GM12878 (cell line): ENCODE data around the gene IL18R1. TPM values are rescaled to one million over a fixed set of nuclear protein-coding genes. Genes with fewer than 3 reads are reported as not detected.

ENCODE experiments used
- ASH2L ChIP-seq: fragments of 300-600, 200-600 bp; sonication (generic); IDR thresholded peaks from 2 replicates; pipeline ENCODE4 v1.6.1; 2017; ENCODE audit warnings: low read depth, mild to moderate bottlenecking, borderline replicate concordance
- BCLAF1 ChIP-seq: fragments of 450-650 bp; IDR thresholded peaks from 2 replicates; pipeline ENCODE4 v1.6.1; 2017; ENCODE audit warnings: antibody characterized with exemption, mild to moderate bottlenecking, moderate library complexity
- CBFB ChIP-seq: IDR thresholded peaks from 2 replicates; pipeline ENCODE4 v1.6.1; 2016; ENCODE audit warnings: antibody characterized with exemption, low read depth
- DPF2 ChIP-seq: fragments of 450-650 bp; IDR thresholded peaks from 2 replicates; pipeline ENCODE4 v1.6.1; 2017; ENCODE audit warnings: mild to moderate bottlenecking
- EGR1 ChIP-seq, 2 experiments: IDR thresholded peaks; 1 replicate in 1 of 2; 2 replicates in 1 of 2; pipeline ENCODE4 v1.6.1; 2011 to 2012; ENCODE audit warnings: low read depth in 2 of 2, low read length in 2 of 2, borderline replicate concordance in 1 of 2, mild to moderate bottlenecking in 1 of 2, moderate library complexity in 1 of 2
- GATAD2B ChIP-seq: fragments of 450-650 bp; conservative IDR thresholded peaks from 2 replicates; pipeline ENCODE4 v1.6.1; 2017; ENCODE audit warnings: low read depth, mild to moderate bottlenecking, moderate library complexity
- HCFC1 ChIP-seq: fragments of 150-350 bp; IDR thresholded peaks from 2 replicates; pipeline ENCODE4 v1.6.1; 2014; ENCODE audit warnings: low read length
- IKZF1 ChIP-seq: fragments of 450-650 bp; conservative IDR thresholded peaks from 2 replicates; pipeline ENCODE4 v1.6.1; 2017; ENCODE audit warnings: antibody characterized with exemption, mild to moderate bottlenecking
- IRF3 ChIP-seq: fragments of 450-650 bp; IDR thresholded peaks from 2 replicates; pipeline ENCODE4 v1.6.1; 2014; ENCODE audit warnings: mild to moderate bottlenecking
- MEF2B ChIP-seq: fragments of 450-650 bp; IDR thresholded peaks from 2 replicates; pipeline ENCODE4 v1.6.1; 2018; ENCODE audit warnings: mild to moderate bottlenecking, moderate library complexity; ENCODE audit not compliant: partially characterized antibody, poor library complexity, severe bottlenecking
- NR2C1 ChIP-seq: fragments of 450-650 bp; IDR thresholded peaks from 2 replicates; pipeline ENCODE4 v1.6.1; 2017; ENCODE audit warnings: antibody characterized with exemption, mild to moderate bottlenecking, moderate library complexity
- PML ChIP-seq: IDR thresholded peaks from 2 replicates; pipeline ENCODE4 v1.6.1; 2012; ENCODE audit warnings: low read length, inconsistent platforms
- RAD51 ChIP-seq: fragments of 450-650 bp; IDR thresholded peaks from 2 replicates; pipeline ENCODE4 v1.6.1; 2016; ENCODE audit warnings: moderate library complexity, mild to moderate bottlenecking, inconsistent platforms
- RELA ChIP-seq: fragments of 450-650 bp; IDR thresholded peaks from 2 replicates; pipeline ENCODE4 v1.8.0; 2014; ENCODE audit warnings: borderline replicate concordance; ENCODE audit not compliant: partially characterized antibody
- TAF1 ChIP-seq: IDR thresholded peaks from 2 replicates; pipeline ENCODE4 v1.6.1; 2011; ENCODE audit warnings: mild to moderate bottlenecking, low read depth, low read length, borderline replicate concordance
- ZNF687 ChIP-seq: fragments of 450-650 bp; IDR thresholded peaks from 2 replicates; pipeline ENCODE4 v1.6.1; 2017; ENCODE audit warnings: mild to moderate bottlenecking, moderate library complexity
- polyA plus RNA-seq, 11 experiments: library from polyadenylated mRNA; depleted of rRNA in 4 of 11; unstranded in 6 of 11; stranded (reverse) in 5 of 11; fragments of >200 nt; fragmentation: Nextera tagmentation in 4 of 11; fragmentation: Illumina TruSeq in 1 of 11; extraction: Ambion mirVana in 4 of 11; extraction: Trizol in 1 of 11; gene quantifications; 1 replicate in 1 of 11; 2 replicates in 10 of 11; pipeline versions ENCODE4 v1.2.1 to v1.2.3, GENCODE V29; 2011 to 2016; ENCODE audit warnings: inconsistent platforms in 2 of 11, missing spikeins in 2 of 11, low read depth in 1 of 11
- total RNA-seq, 4 experiments: library from RNA; depleted of rRNA in 3 of 4; stranded (reverse); fragments of >200 nt in 3 of 4; fragmentation: Illumina TruSeq in 1 of 4; extraction: Trizol in 1 of 4; gene quantifications; 2 replicates each; pipeline versions ENCODE4 v1.2.1 to v1.2.3, GENCODE V29; 2013 to 2021
- TF ChIP-seq, protein P1 (sequence below): IDR thresholded peaks from 2 replicates; pipeline ENCODE4 v1.6.1; 2012; ENCODE audit warnings: low read depth, low read length, improper control_type of control experiment
- TF ChIP-seq, protein P2 (sequence below): IDR thresholded peaks from 2 replicates; pipeline ENCODE4 v1.6.1; 2012; ENCODE audit warnings: low read depth, low read length, improper control_type of control experiment

IL18R1 gene
- total and polyA plus RNA-seq, 10 of the 15 experiments (the other 5 are each of a cell fraction or from before 2014, with no cell fraction given), result 3.5 to 15.5 (median 11.1) TPM

DNA sequence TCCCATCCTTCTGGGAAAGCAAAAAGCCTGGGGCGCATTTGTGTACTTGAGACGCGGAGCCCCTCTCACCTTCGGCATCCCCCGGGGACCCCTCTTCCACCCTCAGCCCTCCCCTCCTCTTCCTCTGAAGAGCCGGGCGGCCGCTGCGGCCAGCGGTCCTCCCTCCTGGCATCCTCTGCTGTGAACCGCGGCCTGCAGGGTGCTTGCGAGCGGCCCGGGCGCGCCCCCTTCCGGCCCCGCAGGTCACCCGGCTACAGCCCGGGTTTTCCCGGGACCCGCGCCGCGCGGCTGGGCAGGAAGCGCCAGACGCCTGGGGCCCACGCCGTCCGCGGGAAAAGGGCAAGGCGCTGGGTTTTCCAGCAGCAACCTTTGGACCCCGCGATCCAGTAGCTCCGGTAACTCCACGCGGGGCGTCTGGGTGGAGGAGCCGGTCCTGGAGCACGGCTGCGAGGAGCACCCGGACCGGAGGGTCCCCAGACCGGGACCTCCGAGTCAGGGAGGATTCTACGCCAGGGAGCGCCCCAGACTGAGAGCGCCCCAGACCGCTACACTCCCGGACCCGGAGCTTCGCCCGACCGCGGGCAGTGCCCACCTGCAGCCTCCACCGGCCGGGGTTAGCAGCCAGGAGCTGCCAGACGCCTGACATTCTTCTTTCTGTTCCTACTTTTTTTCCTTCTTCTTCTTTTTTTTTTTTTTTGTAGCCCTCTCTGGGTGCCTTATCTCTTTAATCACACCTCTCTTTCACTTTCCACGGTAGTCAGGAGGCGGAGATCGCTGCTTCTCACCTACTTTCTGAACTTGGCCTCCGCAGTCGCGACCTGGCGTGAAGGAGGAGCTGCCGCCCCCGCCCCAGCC lies at the start of gene IL18R1 (continued):
- no peak for TF ChIP-seq CBFB
- peak in 1 of 2 experiments; percentile 77; a peak in 2 of 3 replicates for TF ChIP-seq EGR1 (IDR thresholded peaks at IDR 0.05; ENCODE audit: borderline replicate concordance in 1 of 2, low read depth in 2 of 2, low read length in 2 of 2)
- TF ChIP-seq ASH2L, result 0 out of 2 replicates have a peak, but pooled peaks have one; percentile 54
- TF ChIP-seq PML, result 0 out of 2 replicates have a peak, but pooled peaks have one; percentile 29
- TF ChIP-seq HCFC1, result no peak
- TF ChIP-seq, protein P1, sequence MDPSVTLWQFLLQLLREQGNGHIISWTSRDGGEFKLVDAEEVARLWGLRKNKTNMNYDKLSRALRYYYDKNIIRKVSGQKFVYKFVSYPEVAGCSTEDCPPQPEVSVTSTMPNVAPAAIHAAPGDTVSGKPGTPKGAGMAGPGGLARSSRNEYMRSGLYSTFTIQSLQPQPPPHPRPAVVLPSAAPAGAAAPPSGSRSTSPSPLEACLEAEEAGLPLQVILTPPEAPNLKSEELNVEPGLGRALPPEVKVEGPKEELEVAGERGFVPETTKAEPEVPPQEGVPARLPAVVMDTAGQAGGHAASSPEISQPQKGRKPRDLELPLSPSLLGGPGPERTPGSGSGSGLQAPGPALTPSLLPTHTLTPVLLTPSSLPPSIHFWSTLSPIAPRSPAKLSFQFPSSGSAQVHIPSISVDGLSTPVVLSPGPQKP, result no peak
- TF ChIP-seq DPF2, result peak; percentile 90; the same call in 1 of the 2 replicates
- TF ChIP-seq, protein P2, sequence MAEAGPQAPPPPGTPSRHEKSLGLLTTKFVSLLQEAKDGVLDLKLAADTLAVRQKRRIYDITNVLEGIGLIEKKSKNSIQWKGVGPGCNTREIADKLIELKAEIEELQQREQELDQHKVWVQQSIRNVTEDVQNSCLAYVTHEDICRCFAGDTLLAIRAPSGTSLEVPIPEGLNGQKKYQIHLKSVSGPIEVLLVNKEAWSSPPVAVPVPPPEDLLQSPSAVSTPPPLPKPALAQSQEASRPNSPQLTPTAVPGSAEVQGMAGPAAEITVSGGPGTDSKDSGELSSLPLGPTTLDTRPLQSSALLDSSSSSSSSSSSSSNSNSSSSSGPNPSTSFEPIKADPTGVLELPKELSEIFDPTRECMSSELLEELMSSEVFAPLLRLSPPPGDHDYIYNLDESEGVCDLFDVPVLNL, result 0 out of 2 replicates have a peak, but pooled peaks have one; percentile 16
- TF ChIP-seq GATAD2B, result peak; percentile 97
- TF ChIP-seq RELA, result peak; percentile 20
- no peak for TF ChIP-seq NR2C1
- no peak for TF ChIP-seq BCLAF1
- TF ChIP-seq ZNF687, result 0 out of 2 replicates have a peak, but pooled peaks have one; percentile 55
- TF ChIP-seq IKZF1, result peak; percentile 99
- TF ChIP-seq TAF1, result peak; percentile 37; the same call in 1 of the 2 replicates
- no peak for TF ChIP-seq IRF3
- peak; percentile 33 for TF ChIP-seq MEF2B
- TF ChIP-seq RAD51, result no peak
